ENCODE data around the gene ZNF439.
"Not testable (repeated sequence)": the region's sequence is repeated elsewhere in the genome, so short reads cannot be mapped to it uniquely, and the experiment has no call there.

The ZNF439 gene

GRCh38 chr19:11853358-11853757 lies 4.8 kb downstream of the ZNF439 start:
- no peak for DNase-seq (ENCODE audit: low read depth)
- no peak overlapping the region for H3K4me3 ChIP-seq (ENCODE audit: low read length)
- no peak for TF ChIP-seq CTCF (conservative IDR thresholded peaks at IDR 0.05; ENCODE audit: low read depth, low read length)

GRCh38 chr19:11856596-11857250 lies 8.2 kb downstream of the ZNF439 start:
- H3K4me3 ChIP-seq (ENCODE audit: low read length), result no peak overlapping the region
- TF ChIP-seq CTCF (conservative IDR thresholded peaks at IDR 0.05; ENCODE audit: low read depth, low read length), result no peak
- DNase-seq (ENCODE audit: low read depth), result no peak

- no peak for DNase-seq (ENCODE audit: low read depth)
- H3K4me3 ChIP-seq (ENCODE audit: low read length), result no peak overlapping the region
- TF ChIP-seq CTCF (conservative IDR thresholded peaks at IDR 0.05; ENCODE audit: low read depth, low read length), result no peak
These were observed 12.2 kb downstream of the ZNF439 start for GRCh38 chr19:11860721-11861120.

GRCh38 chr19:11861301-11861700 lies 12.8 kb downstream of the ZNF439 start:
- DNase-seq (ENCODE audit: low read depth), result no peak
- H3K4me3 ChIP-seq (ENCODE audit: low read length), result no peak overlapping the region
- no peak for TF ChIP-seq CTCF (conservative IDR thresholded peaks at IDR 0.05; ENCODE audit: low read depth, low read length)

- DNase-seq (ENCODE audit: low read depth), result not testable (repeated sequence)
These were observed 19.2 kb downstream of the ZNF439 start for GRCh38 chr19:11867766-11868165.

GRCh38 chr19:11868188-11868587 lies 19.7 kb downstream of the ZNF439 start:
- TF ChIP-seq CTCF (conservative IDR thresholded peaks at IDR 0.05; ENCODE audit: low read depth, low read length), result no peak
- H3K4me3 ChIP-seq (ENCODE audit: low read length), result no peak overlapping the region
- no peak for DNase-seq (ENCODE audit: low read depth)

More at GRCh38 chr19:11867766-11868165, 19.2 kb downstream of the ZNF439 start:
- H3K4me3 ChIP-seq (ENCODE audit: low read length), result not testable (repeated sequence)

- DNase-seq (ENCODE audit: low read depth), result no peak
- no peak for TF ChIP-seq CTCF (conservative IDR thresholded peaks at IDR 0.05; ENCODE audit: low read depth, low read length)
- no peak overlapping the region for H3K4me3 ChIP-seq (ENCODE audit: low read length)
These were observed 24.1 kb downstream of the ZNF439 start for GRCh38 chr19:11872624-11873023.

All from retinal pigment epithelial cell (primary cell).